CD4-positive, alpha-beta memory T cell (primary cell): ENCODE data around the gene CTF1. TPM values are rescaled to one million over a fixed set of nuclear protein-coding genes. Genes with fewer than 3 reads are reported as not detected.

ENCODE experiments used
- CTCF ChIA-PET: fragments of 350-600 bp; sonication (Branson Sonifier 250); formaldehyde crosslinking; loops from one replicate; lab custom pipeline; 2021; ENCODE audit warnings: inconsistent platforms; ENCODE audit not compliant: partially characterized antibody; lab: Charles Lee
- POLR2A ChIA-PET: fragments of 350-600 bp; sonication (Branson Sonifier 250); formaldehyde crosslinking; loops from one replicate; lab custom pipeline; 2021; ENCODE audit not compliant: partially characterized antibody; lab: Charles Lee
- DNase-seq, 5 donors: peaks; one replicate each; pipeline versions ENCODE4 v3.0.0 to v3.0.0-alpha.2; 2020 to 2022; ENCODE audit warnings: mixed read lengths in 1 of 5
- H3K27ac ChIP-seq: one replicate; pipeline ENCODE4 v1.7.0; 2013; ENCODE audit warnings: low read depth, low read length
- H3K27me3 ChIP-seq: 2 replicates; pipeline ENCODE4 v1.7.0; 2013; ENCODE audit warnings: mild to moderate bottlenecking, low read length, moderate library complexity; ENCODE audit not compliant: insufficient read depth
- H3K36me3 ChIP-seq: 2 replicates; pipeline ENCODE4 v1.7.0; 2013; ENCODE audit warnings: mild to moderate bottlenecking, low read length, moderate library complexity; ENCODE audit not compliant: insufficient read depth
- H3K4me1 ChIP-seq: 2 replicates; pipeline ENCODE4 v1.7.0; 2013; ENCODE audit warnings: mild to moderate bottlenecking, low read length, moderate library complexity; ENCODE audit not compliant: insufficient read depth
- H3K4me3 ChIP-seq, 2 donors: one replicate each; pipeline ENCODE4 v1.7.0; 2013; ENCODE audit warnings: low read length in 2 of 2, mild to moderate bottlenecking in 1 of 2
- H3K9me3 ChIP-seq, 2 donors: one replicate each; pipeline ENCODE4 v1.7.0; 2013; ENCODE audit warnings: low read length in 2 of 2, control low read depth in 1 of 2; ENCODE audit not compliant: control insufficient read depth in 1 of 2
- H3K27ac Mint-ChIP-seq, 7 donors: one replicate each; pipeline ENCODE4 v1.8.0; 2020 to 2021; ENCODE audit warnings: mixed read lengths in 7 of 7, mild to moderate bottlenecking in 6 of 7, inconsistent platforms in 3 of 7, moderate library complexity in 3 of 7
- H3K27me3 Mint-ChIP-seq, 2 donors: one replicate each; pipeline ENCODE4 v1.8.0; 2020 to 2021; ENCODE audit warnings: mixed read lengths in 2 of 2
- H3K36me3 Mint-ChIP-seq, 2 donors: one replicate each; pipeline ENCODE4 v1.8.0; 2020 to 2021; ENCODE audit warnings: mixed read lengths in 2 of 2, inconsistent platforms in 1 of 2, mild to moderate bottlenecking in 1 of 2
- H3K4me1 Mint-ChIP-seq, 4 donors: one replicate each; pipeline ENCODE4 v1.8.0; 2020 to 2021; ENCODE audit warnings: mixed read lengths in 4 of 4, mild to moderate bottlenecking in 1 of 4
- H3K4me3 Mint-ChIP-seq, 8 donors: one replicate each; pipeline ENCODE4 v1.8.0; 2020 to 2021; ENCODE audit warnings: mixed read lengths in 8 of 8, mild to moderate bottlenecking in 7 of 8, moderate library complexity in 6 of 8, inconsistent platforms in 3 of 8
- H3K9me3 Mint-ChIP-seq, 8 donors: one replicate each; pipeline ENCODE4 v1.8.0; 2020 to 2021; ENCODE audit warnings: mixed read lengths in 8 of 8, mild to moderate bottlenecking in 5 of 8, inconsistent platforms in 3 of 8, moderate library complexity in 1 of 8
- intact Hi-C: fragments of 100-400 bp; cut with micrococcal nuclease; formaldehyde crosslinking; loops from one replicate; pipeline ENCODE4 v1.15.1; 2023
- polyA plus RNA-seq, 2 donors: library from polyadenylated mRNA; unstranded; fragments of 300-500 nt; fragmentation: Illumina TruSeq; gene quantifications; one replicate each; pipeline ENCODE4 v1.2.3, GENCODE V29; 2021
- total RNA-seq, 2 experiments: library from RNA; stranded (reverse); gene quantifications; one replicate each; pipeline ENCODE4 v1.2.3, GENCODE V29; 2021

Gene CTF1
- total and polyA plus RNA-seq, 4 experiments from 2014 or later = 0.19 to 0.26 TPM; not detected in 2

GRCh38 chr16:30920891-30921290 is 24.5 kb downstream of the CTF1 start:
- H3K4me1 Mint-ChIP-seq = peaks cover 4 to 28% (median 13%) of the 10 kb centered on the region in 4 donors
- H3K4me3 ChIP-seq = no peak overlapping the region
- H3K9me3 Mint-ChIP-seq = peaks cover 0 to 2% (median 0%) of the 10 kb centered on the region in 8 donors
- H3K9me3 ChIP-seq = no peaks in the 10 kb centered on the region
- peak overlapping the region in 3 of 7 donors; percentile 17 to 98 (median 36) for H3K27ac Mint-ChIP-seq
- CTCF ChIA-PET = interaction anchor here (0.9 to 4.7 kb wide), 4 partner anchors 16 to 76 kb away, joined by 3 to 80 read pairs (median 6); no protein-coding TSS in a partner anchor
- H3K36me3 Mint-ChIP-seq = peaks cover 0 to 10% of the 10 kb centered on the region in 2 donors
- POLR2A ChIA-PET = interaction anchor here (1.9 kb wide), 1 partner anchor 76 kb away, joined by 7 read pairs; no protein-coding TSS in a partner anchor
- intact Hi-C loops = loop anchor here (1.0 kb wide), 1 partner anchor 19 kb away; no protein-coding TSS in a partner anchor
- no peaks in the 10 kb centered on the region for H3K27me3 Mint-ChIP-seq
- H3K27ac ChIP-seq = no peak overlapping the region
- no peaks in the 10 kb centered on the region for H3K36me3 ChIP-seq
- H3K4me3 Mint-ChIP-seq = peak overlapping the region in 7 of 8 donors; percentile 47 to 99 (median 59)
- H3K4me1 ChIP-seq = peaks cover 12% of the 10 kb centered on the region
- H3K27me3 ChIP-seq = no peaks in the 10 kb centered on the region
- DNase-seq = no peak

DNA sequence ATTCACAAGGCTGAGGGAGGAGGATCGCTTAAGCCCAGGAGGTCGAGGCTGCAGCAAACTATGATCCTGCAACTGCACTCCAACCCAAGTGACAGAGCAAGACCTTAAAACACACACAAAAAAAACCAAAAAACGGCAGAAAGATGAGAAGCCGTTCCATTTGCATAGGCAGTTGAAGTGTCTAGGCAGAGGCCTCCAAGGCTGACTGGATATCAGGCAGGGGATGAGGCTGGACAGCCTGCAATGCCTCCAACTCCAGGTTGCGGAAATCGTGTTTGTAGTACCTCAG is 25.0 kb downstream of the CTF1 start:
- no peak for DNase-seq
- POLR2A ChIA-PET = interaction anchor here (1.9 kb wide), 1 partner anchor 77 kb away, joined by 7 read pairs; no protein-coding TSS in a partner anchor
- H3K9me3 ChIP-seq = no peaks in the 10 kb centered on the region
- intact Hi-C loops = loop anchor here (1.0 kb wide), 1 partner anchor 19 kb away; no protein-coding TSS in a partner anchor
- no peaks in the 10 kb centered on the region for H3K36me3 ChIP-seq
- H3K27ac ChIP-seq = peak overlapping the region; percentile 90
- Mint-ChIP-seq H3K4me3 (peak overlapping the region; percentile 95 to 100 (median 99)), H3K4me1 (peaks cover 7 to 33% (median 17%) of the 10 kb centered on the region in 4 donors), H3K36me3 (peaks cover 0 to 11% of the 10 kb centered on the region in 2 donors), H3K27ac (peak overlapping the region; percentile 98 to 100 (median 99)), H3K9me3 (peaks cover 0 to 2% (median 0%) of the 10 kb centered on the region in 8 donors), H3K27me3 (no peaks in the 10 kb centered on the region)
- no peaks in the 10 kb centered on the region for H3K27me3 ChIP-seq
- peak overlapping the region in 1 of 2 donors; percentile 92 for H3K4me3 ChIP-seq
- H3K4me1 ChIP-seq = peaks cover 12% of the 10 kb centered on the region
- CTCF ChIA-PET = interaction anchor here (0.6 to 4.7 kb wide), 5 partner anchors 17 to 76 kb away, joined by 3 to 80 read pairs (median 5); no protein-coding TSS in a partner anchor

- intact Hi-C loops = loop anchor here (1.0 to 2.0 kb wide), 13 partner anchors 20 to 947 kb away; partner anchors contain the start of genes FBRS, KAT8, PHKG2 and SETD1A
- POLR2A ChIA-PET = interaction anchor here (0.5 to 1.1 kb wide), 9 partner anchors 20 to 947 kb away, joined by 3 to 18 read pairs (median 3); partner anchors contain the start of genes ARMC5 and FUS
These were observed 25.5 kb downstream of the CTF1 start for GRCh38 chr16:30921748-30922419.

GRCh38 chr16:30922420-30922959 is 26.1 kb downstream of the CTF1 start:
- Mint-ChIP-seq H3K36me3 (peaks cover 0 to 15% of the 10 kb centered on the region in 2 donors), H3K4me3 (peak overlapping the region; percentile 95 to 100 (median 99)), H3K4me1 (peaks cover 7 to 33% (median 17%) of the 10 kb centered on the region in 4 donors), H3K9me3 (peaks cover 0 to 2% (median 0%) of the 10 kb centered on the region in 8 donors), H3K27me3 (no peaks in the 10 kb centered on the region), H3K27ac (peak overlapping the region; percentile 98 to 100 (median 99))
- Histone ChIP-seq H3K36me3 (no peaks in the 10 kb centered on the region), H3K27ac (peak overlapping the region; percentile 90), H3K4me3 (peak overlapping the region; percentile 73 to 92), H3K9me3 (no peaks in the 10 kb centered on the region), H3K27me3 (no peaks in the 10 kb centered on the region), H3K4me1 (peaks cover 12% of the 10 kb centered on the region)
- DNase-seq = peak; percentile 99 to 100 (median 100)
- ChIA-PET POLR2A (interaction anchor here (0.5 to 1.1 kb wide), 9 partner anchors 21 to 946 kb away, joined by 3 to 18 read pairs (median 3); partner anchors contain the start of genes ARMC5 and FUS), CTCF (interaction anchor here (1.0 kb wide), 1 partner anchor 77 kb away, joined by 19 read pairs; no protein-coding TSS in a partner anchor)
- intact Hi-C loops = loop anchor here (1.0 to 2.0 kb wide), 12 partner anchors 20 to 946 kb away; partner anchors contain the start of genes FBRS, KAT8, PHKG2 and SETD1A

More at GRCh38 chr16:30921748-30922419, 25.5 kb downstream of the CTF1 start:
- peaks cover 7 to 33% (median 17%) of the 10 kb centered on the region in 4 donors for H3K4me1 Mint-ChIP-seq
- H3K9me3 Mint-ChIP-seq = peaks cover 0 to 2% (median 0%) of the 10 kb centered on the region in 8 donors
- H3K36me3 Mint-ChIP-seq = peaks cover 0 to 14% of the 10 kb centered on the region in 2 donors
- peak overlapping the region; percentile 59 to 92 for H3K4me3 ChIP-seq
- no peaks in the 10 kb centered on the region for H3K9me3 ChIP-seq
- H3K4me3 Mint-ChIP-seq = peak overlapping the region; percentile 95 to 100 (median 99)
- H3K27me3 ChIP-seq = no peaks in the 10 kb centered on the region
- CTCF ChIA-PET = interaction anchor here (0.6 to 4.7 kb wide), 5 partner anchors 17 to 77 kb away, joined by 4 to 80 read pairs (median 7); no protein-coding TSS in a partner anchor
- H3K27me3 Mint-ChIP-seq = no peaks in the 10 kb centered on the region
- DNase-seq = peak; percentile 81 to 90 (median 85)
- peak overlapping the region; percentile 90 for H3K27ac ChIP-seq
- peaks cover 12% of the 10 kb centered on the region for H3K4me1 ChIP-seq
- H3K36me3 ChIP-seq = no peaks in the 10 kb centered on the region
- peak overlapping the region; percentile 98 to 100 (median 99) for H3K27ac Mint-ChIP-seq

- ChIA-PET POLR2A (interaction anchor here (0.9 to 2.4 kb wide), 7 partner anchors 19 to 273 kb away, joined by 3 to 8 read pairs (median 7); partner anchors contain the start of gene KAT8), CTCF (interaction anchor here (0.8 to 1.1 kb wide), 2 partner anchors 18 to 78 kb away, joined by 3 read pairs; no protein-coding TSS in a partner anchor)
- H3K27ac Mint-ChIP-seq = peak overlapping the region; percentile 98 to 100 (median 99)
These were observed 26.6 kb downstream of the CTF1 start for GRCh38 chr16:30922960-30923535.

DNA sequence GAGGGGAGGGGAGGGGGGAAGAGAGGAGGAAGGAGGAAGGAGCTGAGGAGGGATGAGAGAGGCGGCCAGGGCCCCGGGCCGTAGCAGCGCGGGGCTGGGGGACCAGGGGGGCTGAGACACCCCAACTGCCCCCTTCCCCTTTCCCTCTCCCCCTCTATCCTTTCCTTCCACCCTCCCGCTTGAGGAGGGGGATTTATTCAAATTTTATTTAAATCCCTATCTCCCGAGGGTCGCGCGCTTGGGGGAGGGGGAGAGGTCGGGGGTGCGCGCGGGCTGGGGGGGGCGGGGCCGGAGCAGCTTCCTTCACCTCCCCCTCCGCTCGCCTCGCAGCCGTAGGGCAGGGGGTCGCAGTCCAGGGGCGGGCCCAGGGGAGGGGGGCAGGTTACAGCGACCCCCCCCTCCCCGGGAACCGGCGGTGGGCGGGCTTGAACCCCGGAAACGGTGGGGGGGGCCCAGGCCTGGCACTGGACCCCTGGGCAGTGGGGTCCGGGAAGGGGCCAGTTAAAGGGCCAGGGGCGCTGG is 27.2 kb downstream of the CTF1 start, which contains the start of gene FBXL19:
TSS of gene FBXL19 (plus strand) at position 19 of the 522 bp plus-strand sequence. CDS start 2,183 bp downstream, outside the sequence.
- Mint-ChIP-seq H3K27ac (peak within 1 kb of the TSS; percentile 98 to 100 (median 99)), H3K4me1 (peaks cover 7 to 33% (median 17%) of the 10 kb centered on the region in 4 donors), H3K36me3 (peaks cover 0 to 15% of the 10 kb centered on the region in 2 donors), H3K27me3 (no peaks in the 10 kb centered on the region), H3K4me3 (peak within 1 kb of the TSS; percentile 95 to 100 (median 99)), H3K9me3 (peaks cover 0 to 2% (median 0%) of the 10 kb centered on the region in 8 donors)
- H3K27ac ChIP-seq = peak within 1 kb of the TSS; percentile 90
- H3K4me1 ChIP-seq = peaks cover 12% of the 10 kb centered on the region
- ChIA-PET POLR2A (interaction anchor here (1.1 to 2.4 kb wide), 6 partner anchors 19 to 273 kb away, joined by 3 to 8 read pairs (median 7); partner anchors contain the start of gene KAT8), CTCF (interaction anchor here (0.8 to 1.1 kb wide), 2 partner anchors 18 to 79 kb away, joined by 3 read pairs; no protein-coding TSS in a partner anchor)
- DNase-seq = no peak
- no peaks in the 10 kb centered on the region for H3K9me3 ChIP-seq
- H3K27me3 ChIP-seq = no peaks in the 10 kb centered on the region
- no peaks in the 10 kb centered on the region for H3K36me3 ChIP-seq
- H3K4me3 ChIP-seq = peak within 1 kb of the TSS; percentile 73 to 92
- intact Hi-C loops = loop anchor here (1.0 to 2.0 kb wide), 5 partner anchors 19 to 945 kb away; partner anchors contain the start of genes ARMC5, CFAP119, RNF40 and STX4

More at GRCh38 chr16:30922960-30923535, 26.6 kb downstream of the CTF1 start:
- Histone ChIP-seq H3K36me3 (no peaks in the 10 kb centered on the region), H3K4me3 (peak overlapping the region; percentile 73 to 92), H3K27ac (peak overlapping the region; percentile 90), H3K4me1 (peaks cover 12% of the 10 kb centered on the region), H3K9me3 (no peaks in the 10 kb centered on the region), H3K27me3 (no peaks in the 10 kb centered on the region)
- intact Hi-C loops = loop anchor here (1.0 to 2.0 kb wide), 15 partner anchors 20 to 946 kb away; partner anchors contain the start of genes ARMC5, CFAP119, FBRS and KAT8
- Mint-ChIP-seq H3K4me3 (peak overlapping the region; percentile 95 to 100 (median 99)), H3K27me3 (no peaks in the 10 kb centered on the region), H3K36me3 (peaks cover 0 to 15% of the 10 kb centered on the region in 2 donors), H3K9me3 (peaks cover 0 to 2% (median 0%) of the 10 kb centered on the region in 8 donors), H3K4me1 (peaks cover 7 to 33% (median 17%) of the 10 kb centered on the region in 4 donors)
- peak; percentile 95 to 98 (median 97) for DNase-seq
